Activated T-cell treated with anti-CD3 and anti-CD28 coated beads for 48 hours (primary cell): ENCODE results near the gene CATSPER1.

ENCODE experiments used
- DNase-seq: peaks from one replicate; pipeline ENCODE4 v3.0.0-alpha.2; 2020; ENCODE audit warnings: low read depth

The CATSPER1 gene

DNA sequence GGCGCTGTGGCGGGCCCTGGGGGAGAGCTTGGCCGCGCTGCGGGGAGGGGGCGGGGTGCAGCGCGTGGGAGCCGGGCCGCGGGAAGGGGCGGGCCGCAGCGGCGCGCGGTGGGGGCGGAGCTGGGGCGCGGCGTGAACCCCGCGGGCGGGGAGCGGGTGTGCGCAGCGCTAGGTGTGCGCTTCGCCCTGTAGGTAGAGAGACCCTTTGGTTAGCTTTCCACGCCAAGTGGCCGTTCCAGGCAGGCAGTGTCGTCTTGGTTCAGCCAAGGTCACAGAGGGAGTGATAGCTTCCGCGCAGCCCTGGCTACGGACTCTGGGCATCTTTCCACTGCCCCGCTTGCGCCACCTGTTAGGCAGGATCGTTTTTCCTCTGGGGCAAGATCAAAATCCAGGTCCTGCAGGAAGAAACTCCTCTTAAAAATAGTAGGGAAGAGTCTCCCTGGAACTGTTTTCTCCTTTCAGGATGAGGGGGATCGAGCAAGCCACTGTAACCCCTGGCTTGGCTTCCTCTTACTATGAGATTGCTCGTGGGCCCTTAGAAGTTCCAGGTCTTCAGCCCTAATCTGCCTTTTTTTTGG is 23.5 kb downstream of the CATSPER1 start:
- peak; percentile 71 for DNase-seq

DNA sequence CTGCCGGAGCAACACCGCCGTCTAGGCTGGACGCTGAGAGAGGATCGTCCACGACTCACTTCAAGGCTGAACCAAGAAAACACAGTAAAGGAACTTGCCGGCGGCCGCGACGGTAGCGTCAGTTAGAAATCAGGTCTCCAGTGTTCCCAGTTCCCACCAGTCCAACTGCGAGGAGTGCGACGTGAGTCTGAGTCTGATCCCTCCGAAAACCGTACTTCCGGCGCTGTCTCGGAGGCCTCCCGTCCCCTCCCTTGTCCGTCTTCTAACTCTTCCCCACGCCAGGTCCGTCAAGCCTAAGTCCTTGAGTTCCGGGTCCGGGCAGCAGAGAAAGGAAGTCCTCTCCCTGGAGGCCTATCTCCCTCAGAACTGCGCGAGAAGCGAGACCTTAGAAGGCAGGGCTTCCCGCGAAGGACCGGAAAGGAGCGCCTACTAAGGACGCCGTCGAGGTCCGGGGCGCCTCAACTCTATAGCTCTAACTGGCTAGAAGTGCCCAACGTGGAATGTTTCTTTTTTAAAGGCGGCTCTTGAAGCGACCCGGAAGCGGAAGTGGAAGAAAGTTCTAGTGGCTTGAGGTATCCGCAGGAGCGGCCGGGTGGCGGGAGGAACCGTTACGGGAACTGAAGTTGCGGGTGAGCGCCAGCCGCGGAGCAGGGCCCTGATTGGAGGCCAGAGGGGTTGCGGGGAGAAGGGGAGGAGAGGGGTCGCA is 24.2 kb downstream of the CATSPER1 start, which contains the start of the genes BANF1 and EIF1AD:
BANF1 (plus strand) TSS at position 562 of the 706 bp plus-strand sequence. CDS start 748 bp downstream, outside the sequence.
EIF1AD (minus strand) TSS at position 216 of the 706 bp plus-strand sequence. CDS start 1,768 bp downstream, outside the sequence.
- DNase-seq = peak; percentile 91

DNA sequence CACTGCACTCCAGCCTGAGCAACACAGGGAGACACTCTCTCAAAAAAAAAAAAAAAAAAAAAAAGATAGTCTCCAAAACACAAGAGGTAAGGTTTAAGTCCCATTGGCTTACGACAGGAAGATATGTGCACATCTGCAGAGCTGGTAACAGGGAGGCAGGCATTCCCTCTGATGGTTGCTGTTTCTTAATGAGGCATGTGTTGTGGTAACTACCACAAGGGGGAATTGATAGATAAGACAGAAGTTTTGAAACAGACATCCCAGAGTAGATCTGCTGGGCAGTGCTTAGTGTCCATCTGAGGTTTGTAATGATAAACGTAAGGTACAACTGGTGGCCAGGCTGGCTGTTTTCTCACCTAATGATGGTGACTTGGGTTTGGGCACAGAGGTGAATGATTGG is 29.0 kb downstream of the CATSPER1 start:
- DNase-seq = no peak

DNA sequence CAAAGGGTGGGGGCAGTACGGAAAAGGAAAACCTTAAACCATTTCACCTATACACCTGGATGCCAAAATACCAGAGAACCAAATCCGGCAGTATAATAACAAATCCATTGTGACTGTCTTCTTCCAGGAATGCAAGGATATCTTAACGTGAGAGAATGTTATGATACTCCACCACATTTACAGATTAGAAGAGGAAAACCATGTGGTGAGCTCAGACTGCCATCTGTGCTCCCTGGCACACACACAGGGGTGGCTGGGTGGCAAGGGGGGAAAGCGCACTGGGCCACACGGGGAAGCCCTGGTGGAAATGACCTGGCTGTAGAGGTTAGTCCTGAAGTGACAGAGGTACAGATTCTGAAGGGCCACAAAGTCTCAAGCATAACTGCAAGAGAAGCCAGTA is 34.2 kb downstream of the CATSPER1 start:
- no peak for DNase-seq

DNA sequence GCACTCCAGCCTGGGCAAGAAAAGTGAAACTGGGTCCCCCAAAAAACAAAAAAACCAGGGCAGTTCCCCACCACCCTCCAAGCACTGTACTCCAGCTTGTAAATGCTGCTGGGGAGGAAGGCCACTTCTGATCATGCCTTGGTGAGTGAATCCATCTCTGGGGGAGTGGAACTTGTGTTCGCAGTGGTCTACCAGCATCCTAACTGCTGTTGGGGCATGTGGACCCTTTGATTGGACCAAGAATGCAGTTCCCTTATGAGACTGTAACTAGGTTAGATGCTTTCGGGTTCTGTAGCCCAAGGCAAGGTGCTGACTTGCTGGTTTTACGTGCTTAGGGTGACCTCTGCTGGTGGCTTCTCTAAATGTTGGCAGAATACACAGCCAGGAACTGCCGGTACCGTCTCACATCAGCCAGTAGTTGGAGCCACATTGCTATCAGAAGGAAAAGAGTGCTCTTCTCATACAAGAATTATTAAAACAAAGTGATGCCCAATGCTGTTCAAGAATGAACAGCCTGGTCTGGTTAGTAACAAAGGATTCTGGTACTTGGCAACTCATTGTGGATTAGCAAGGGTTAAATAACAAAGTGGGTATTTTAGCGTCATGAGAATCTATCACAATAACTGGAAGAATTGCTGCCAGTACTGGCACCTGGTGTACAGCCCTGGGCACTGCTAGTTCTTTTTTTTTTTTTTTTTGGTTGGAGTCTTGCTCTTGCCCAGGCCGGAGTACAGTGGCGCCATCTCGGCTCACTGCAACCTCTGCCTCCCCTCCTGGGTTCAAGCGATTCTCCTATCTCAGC is 37.3 kb downstream of the CATSPER1 start:
- DNase-seq = peak; percentile 78

DNA sequence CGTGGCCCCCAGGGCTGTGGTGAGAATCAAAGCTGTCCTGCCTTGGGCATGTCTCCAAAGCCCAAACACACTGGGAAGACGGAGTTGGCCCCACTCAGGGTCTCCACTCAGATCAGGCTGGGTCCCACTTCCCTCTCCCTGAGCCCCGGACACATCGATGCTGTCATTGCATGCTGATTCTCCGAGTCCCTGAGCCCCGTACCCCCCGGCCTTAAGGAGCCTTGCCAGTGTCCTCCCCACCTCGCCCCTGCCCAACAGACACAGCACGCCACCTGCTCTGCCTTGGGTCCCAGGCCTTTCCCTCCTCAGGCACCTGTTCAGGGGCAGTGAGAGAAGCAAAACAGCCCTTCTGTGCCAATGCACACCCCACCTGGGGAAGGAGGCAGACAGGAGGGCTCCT is 38.9 kb downstream of the CATSPER1 start:
- DNase-seq = no peak

DNA sequence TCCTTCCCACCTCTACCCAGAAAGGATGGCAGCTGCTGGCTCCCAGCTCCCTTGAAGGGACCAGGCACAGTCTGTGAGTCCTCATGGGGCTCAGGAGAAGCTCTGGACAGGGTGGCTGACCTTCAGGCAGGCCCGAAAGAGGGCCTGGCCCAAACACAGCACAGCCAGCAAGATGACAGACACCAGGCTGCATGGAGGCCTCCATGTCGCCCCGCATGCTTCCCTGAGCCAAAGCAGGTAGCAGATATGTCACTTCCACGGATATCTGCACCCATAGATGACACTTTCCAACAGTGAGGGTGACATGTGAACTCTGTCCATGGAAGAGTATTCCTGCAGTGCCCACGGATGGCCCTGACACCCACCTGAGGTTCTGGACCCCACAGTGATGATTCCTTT is 42.7 kb downstream of the CATSPER1 start:
- DNase-seq = no peak

DNA sequence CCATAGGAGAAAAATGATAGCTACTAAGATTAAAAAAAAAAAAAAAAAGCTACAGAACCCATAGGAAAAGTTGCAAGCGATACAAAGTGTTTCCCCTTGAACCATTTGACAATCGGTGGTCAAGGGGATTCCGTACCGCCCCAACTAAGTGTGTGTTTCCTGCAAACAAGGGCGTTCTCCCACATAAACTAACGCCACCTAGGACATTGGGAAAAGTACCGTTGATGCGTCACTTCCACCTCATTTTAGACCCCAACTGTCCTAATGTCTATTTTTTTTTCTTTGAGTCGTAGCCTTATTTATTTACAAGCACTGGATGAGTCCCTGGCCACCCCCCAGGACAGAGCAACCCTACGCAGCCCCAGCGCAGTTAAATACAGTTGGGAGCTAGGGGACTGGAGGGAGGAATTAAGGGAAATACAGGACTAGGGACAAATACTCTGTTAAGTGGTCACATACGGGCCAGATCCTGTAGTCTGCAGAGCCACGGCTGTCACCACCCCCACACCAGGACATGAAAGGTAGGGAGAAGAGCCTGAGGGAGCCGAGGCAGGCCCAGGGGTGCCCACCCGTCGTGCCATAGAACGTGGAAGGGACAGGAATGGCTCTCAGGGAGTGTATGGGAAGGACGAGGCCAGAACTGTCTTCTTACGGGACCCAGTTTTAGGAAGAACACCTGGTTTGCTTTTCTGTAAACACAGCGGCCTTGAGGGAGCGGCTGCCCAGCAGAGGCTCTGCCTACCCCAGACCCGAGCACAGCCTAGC is 43.3 kb downstream of the CATSPER1 start:
- no peak for DNase-seq

DNA sequence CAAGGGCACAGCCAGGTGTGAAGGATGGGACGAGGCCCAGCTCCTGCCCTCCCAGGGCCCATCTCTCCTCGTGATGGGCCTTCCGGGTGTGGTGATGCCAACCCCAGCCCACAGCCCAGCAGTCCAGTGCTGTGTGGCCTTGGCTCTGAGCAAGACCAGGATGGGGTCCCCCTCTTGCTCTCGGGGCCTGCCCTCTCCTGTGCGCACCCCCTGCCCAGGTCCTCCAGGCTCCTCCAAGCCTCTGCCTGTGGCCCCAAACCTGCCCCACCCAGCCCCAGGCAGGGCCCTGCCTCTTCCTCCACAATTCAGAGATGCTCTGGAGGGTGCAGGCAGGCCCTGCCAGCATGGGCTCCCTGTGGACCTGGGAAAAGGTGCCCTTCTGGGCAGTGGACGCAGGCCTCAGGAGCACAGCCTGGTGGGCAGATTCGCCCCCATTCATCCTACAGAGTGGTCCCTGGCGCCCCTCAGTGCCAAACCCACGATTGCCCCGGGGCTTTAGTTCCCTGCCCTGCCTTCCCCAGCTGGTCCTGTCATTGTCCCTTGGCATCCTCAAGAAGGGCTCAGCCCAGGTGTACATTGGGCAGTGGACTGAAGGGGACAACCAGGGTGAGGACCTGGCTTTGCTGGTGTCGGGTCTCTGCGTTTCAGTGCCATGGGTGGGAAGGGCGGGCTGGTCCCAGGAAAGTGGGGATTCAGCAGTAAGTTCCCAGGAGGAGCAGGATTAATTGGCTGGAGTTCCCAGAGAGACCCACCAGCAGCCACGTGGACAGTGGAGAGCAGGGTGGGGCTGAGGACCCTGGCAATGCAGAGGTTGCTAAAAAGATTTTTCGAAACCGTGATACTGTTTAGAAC is 44.1 kb downstream of the CATSPER1 start:
- DNase-seq = no peak

DNA sequence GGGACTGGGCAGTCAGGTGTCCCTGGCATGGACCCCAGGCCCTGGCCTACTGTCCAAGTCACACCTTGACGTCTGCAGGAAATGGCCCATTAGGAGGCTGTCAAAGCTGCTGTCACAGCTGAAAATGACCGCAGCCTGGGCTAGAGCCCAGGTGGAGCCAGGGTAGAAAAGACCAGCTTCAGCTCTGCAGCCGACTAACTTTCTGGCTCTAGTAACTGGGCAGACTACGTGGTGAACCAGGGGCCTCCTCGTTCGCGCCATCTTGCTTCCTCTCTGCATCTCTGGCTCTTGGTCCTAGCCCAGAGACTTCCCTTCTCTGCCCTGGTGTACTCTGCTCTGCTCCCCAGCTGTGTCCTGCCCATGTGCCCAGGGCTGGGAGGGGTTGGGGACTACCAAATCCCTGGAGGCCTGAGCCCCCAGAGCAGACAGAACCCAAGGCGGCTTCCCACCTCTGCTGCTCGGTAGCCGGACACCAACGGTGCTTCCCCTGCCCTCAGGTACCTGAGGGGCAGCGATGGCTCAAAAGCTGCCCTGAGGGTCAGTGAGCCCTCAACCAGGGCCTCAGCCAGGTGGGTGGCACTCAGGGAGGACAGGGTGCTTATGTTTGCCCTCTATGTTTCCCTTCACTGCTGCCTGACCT is 45.1 kb downstream of the CATSPER1 start:
- no peak for DNase-seq

DNA sequence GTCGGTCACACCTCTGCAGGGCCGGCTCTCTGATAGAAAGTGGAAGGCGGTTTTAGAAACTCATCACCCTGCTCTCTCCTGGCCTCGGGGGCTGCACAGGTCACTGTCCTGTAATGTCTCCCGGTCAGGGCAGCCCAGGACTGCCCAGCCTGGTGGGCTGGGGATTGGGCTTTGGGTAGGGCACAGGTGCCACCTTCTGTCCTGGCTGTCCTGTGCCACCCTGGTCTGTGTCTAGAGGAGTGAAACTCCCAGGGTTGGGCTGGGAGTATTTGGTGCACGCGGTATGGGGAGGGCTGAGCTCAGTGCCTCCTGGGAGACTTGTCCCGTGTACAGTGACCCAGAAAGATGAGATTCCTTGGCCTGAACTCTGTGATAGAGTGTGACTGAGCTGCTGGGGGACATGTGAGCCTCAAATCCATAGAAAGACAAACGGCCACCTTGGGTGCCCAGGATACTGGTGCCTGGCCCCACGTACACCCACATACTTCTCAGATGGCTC is 47.0 kb downstream of the CATSPER1 start:
- DNase-seq = no peak

DNA sequence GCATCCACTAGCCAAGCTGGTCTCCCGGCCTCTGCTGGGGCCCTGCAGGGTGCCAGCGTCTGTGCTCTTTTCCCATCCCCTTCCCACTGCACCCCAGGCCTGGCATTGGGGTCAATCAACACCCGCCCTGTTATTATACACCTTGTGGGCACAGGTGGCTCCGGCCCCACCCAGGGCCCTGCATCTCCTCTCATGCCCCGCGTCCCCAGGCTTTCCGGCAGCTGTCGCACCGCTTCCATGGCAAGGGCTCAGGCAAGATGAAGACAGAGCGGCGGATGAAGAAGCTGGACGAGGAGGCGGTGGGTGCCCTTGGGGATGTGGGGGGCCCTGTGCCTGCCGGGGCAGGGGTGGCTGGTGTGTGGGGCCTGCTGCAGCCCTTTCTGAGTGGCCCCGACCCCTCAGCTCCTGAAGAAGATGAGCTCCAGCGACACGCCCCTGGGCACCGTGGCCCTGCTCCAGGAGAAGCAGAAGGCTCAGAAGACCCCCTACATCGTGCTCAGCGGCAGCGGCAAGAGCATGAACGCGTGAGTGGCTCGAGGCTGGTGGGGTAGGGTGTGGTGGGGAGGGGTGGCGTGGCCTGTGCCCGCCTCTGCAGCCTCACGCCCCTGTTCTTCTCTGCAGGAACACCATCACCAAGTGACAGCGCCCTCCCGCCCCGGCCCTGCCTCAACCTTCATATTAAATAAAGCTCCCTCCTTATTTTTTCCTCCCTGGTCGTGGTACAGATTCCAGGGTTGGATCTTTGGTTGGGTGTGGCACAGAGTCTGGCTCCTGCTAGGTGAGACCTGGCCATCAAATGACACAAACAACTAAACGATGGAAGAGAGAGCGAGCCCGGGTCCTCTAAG is 47.7 kb downstream of the CATSPER1 start:
- no peak for DNase-seq

DNA sequence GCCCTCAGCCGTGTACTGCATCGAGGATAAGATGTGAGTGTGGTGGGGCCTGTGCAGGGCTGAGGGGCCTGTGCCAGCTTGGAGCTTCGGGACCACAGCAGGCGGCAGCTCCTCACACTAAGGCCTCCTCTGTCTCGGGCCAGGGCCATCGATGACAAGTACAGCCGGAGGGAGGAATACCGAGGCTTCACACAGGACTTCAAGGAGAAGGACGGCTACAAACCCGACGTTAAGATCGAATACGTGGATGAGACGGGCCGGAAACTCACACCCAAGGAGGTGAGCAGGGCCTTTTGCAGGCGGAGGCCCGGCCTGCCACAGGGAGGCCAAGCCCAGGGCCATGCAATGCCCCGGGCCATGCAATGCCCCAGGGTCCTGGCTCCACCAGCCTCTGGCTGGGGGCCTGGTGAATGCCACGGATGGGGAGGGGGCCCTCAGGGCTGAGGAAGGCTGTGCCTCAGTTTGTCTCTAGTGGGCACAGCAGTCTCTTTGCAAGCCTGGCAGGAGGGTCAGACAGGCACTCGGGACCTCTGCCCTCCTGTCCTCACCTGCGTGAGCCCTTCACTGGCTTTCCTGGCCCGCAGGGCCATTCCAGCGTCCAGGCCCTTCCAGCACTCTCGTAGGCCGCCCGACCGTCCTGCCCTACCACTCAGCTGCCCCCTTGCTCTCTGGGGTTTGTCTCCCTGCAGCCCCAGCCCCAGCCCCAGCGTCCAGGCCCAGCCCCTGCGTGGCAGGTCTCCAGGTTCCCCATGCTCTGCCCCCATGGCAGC is 48.5 kb downstream of the CATSPER1 start:
- DNase-seq = no peak

DNA sequence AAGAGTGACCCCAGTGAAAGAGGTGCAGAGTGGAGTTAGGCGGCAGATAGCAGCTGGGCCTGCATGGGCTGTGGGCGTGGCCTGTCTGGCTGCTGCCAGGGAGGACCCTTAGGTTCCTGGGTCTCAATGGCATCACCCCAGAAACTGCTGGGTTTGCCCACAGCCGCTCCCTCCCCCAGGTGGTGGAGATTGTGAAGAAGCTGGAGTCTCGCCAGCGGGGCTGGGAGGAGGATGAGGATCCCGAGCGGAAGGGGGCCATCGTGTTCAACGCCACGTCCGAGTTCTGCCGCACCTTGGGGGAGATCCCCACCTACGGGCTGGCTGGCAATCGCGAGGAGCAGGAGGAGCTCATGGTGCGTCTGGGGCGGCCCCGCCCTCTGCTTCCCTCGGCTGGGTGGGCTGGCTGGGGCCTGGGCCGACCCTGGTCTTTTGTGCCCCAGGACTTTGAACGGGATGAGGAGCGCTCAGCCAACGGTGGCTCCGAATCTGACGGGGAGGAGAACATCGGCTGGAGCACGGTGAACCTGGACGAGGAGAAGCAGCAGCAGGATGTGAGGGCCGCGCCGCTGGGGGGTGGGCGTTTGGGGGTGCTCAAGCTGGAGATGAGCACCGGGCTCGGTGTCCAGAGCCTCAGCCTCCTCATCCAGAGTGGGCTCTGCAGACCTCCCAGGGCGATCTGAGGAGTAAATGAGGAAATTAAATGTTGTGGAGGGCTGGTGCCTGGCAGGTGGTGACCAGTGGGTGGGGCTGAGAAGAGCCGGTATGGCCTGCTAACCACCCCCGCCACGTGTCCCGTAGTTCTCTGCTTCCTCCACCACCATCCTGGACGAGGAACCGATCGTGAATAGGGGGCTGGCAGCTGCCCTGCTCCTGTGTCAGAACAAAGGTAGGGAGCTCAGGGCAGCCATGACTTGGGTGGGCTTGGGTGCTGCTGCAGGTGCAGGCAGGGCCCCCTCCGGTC is 49.8 kb downstream of the CATSPER1 start:
- DNase-seq = no peak

DNA sequence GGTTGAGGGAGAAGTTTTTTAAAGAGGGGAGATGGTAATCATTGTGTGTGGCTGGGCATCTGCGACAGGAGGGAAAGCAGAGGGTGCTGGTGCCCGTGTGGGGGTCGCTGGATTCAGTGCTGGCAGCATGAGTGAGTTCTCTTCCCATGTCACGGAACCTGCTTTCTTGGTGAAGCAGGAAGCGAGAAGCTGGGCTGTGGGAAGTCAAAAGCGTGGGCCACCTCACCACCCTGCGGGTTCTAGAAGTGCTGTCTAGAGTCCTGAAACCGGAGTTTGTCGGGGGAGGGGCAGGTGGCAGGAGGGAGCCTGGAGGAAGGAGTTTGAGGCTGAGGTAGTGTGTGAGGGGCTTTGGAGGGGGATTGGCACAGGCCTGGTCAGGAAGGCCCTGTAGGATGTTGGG is 50.5 kb downstream of the CATSPER1 start:
- no peak for DNase-seq

DNA sequence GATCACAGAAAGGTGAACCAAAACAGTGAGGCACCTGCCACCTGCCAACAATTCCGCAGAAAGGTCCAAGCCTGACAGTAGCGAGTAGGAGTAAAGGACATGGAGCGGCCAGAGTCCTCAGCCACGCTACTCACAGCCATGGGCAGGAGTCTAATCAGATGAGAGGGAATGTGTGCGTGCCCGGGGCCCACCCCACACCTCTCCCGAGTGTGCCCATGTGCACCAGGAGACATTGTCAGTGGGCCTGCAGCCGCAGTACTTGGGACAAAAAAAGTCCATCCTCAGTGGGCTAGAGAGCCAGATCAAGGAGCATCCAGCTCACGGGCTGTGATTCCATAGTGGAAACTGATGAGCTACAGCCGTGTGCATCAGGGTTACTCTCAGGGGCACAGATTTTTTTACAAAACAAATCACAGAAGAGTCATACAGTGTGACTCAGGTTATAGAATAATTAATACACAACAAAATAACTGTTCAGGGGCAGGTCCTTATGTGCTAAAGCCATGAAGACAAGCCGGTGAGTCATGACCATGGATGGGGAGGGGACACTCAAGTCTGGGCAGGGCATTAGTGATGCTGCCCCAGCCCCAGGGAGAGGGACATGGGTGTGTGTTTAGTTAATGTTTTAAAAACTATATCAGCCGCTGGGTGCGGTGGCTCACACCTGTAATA is 52.7 kb downstream of the CATSPER1 start:
- DNase-seq = no peak

DNA sequence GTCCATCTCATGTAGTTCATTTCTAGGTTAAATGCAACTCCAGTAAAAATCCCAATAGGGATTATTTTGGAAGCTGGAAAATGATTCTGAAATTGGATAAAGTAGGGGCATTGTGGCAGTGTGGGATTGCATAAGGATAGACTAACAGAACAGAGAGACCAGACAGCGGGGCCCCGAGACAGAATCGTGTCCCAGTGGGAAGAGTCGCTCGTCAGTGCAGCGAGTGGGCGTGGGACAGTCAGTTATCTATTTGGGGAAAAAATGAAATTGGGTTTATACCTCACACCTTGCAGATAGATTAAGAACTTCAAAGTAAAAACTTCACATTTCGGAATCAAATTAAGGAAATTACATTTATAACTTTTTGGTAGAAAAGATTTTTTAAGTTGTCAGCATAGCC is 54.2 kb downstream of the CATSPER1 start:
- no peak for DNase-seq
